ENCODE measurements around the gene SRSF4. TPM values are rescaled to one million over a fixed set of nuclear protein-coding genes. Genes with fewer than 3 reads are reported as not detected.
A peak's percentile ranks its signal among the peaks of the same experiment; 100 is the strongest.

Gene SRSF4
- total RNA-seq, 1 donor from 2014 or later, result 85.3 TPM

GRCh38 chr1:29128739-29129138, 53.0 kb downstream of the SRSF4 start:
- no peaks in the 10 kb centered on the region for H3K36me3 Mint-ChIP-seq
- H3K4me1 Mint-ChIP-seq (ENCODE audit: unreplicated experiment), result peaks cover 14% of the 10 kb centered on the region

GRCh38 chr1:29126198-29126597, 55.5 kb downstream of the SRSF4 start:
- TF ChIP-seq CTCF (conservative IDR thresholded peaks at IDR 0.05), result no peak
- Mint-ChIP-seq H3K4me3 (peak overlapping the region; percentile 88), H3K27me3 (peaks cover 12% of the 10 kb centered on the region), H3K27ac (peak overlapping the region; percentile 92), H3K9me3 (no peaks in the 10 kb centered on the region), H3K36me3 (no peaks in the 10 kb centered on the region), H3K4me1 (ENCODE audit: unreplicated experiment) (peaks cover 14% of the 10 kb centered on the region)
- DNase-seq (ENCODE audit: extremely low spot score, unreplicated experiment), result no peak

More at GRCh38 chr1:29128739-29129138, 53.0 kb downstream of the SRSF4 start:
- no peak for TF ChIP-seq CTCF (conservative IDR thresholded peaks at IDR 0.05)
- Mint-ChIP-seq H3K4me3 (no peak overlapping the region), H3K9me3 (no peaks in the 10 kb centered on the region), H3K27me3 (peaks cover 9% of the 10 kb centered on the region), H3K27ac (no peak overlapping the region)
- no peak for DNase-seq (ENCODE audit: extremely low spot score, unreplicated experiment)

GRCh38 chr1:29125788-29126187, 55.9 kb downstream of the SRSF4 start:
- Mint-ChIP-seq H3K9me3 (no peaks in the 10 kb centered on the region), H3K36me3 (no peaks in the 10 kb centered on the region), H3K4me3 (peak overlapping the region; percentile 88), H3K4me1 (ENCODE audit: unreplicated experiment) (peaks cover 14% of the 10 kb centered on the region), H3K27me3 (peaks cover 14% of the 10 kb centered on the region), H3K27ac (peak overlapping the region; percentile 92)
- TF ChIP-seq CTCF (conservative IDR thresholded peaks at IDR 0.05), result no peak
- no peak for DNase-seq (ENCODE audit: extremely low spot score, unreplicated experiment)

- peak overlapping the region; percentile 88 for H3K4me3 Mint-ChIP-seq
- no peaks in the 10 kb centered on the region for H3K36me3 Mint-ChIP-seq
- H3K9me3 Mint-ChIP-seq, result no peaks in the 10 kb centered on the region
- peak overlapping the region; percentile 92 for H3K27ac Mint-ChIP-seq
- no peak for TF ChIP-seq CTCF (conservative IDR thresholded peaks at IDR 0.05)
- no peak for DNase-seq (ENCODE audit: extremely low spot score, unreplicated experiment)
- peaks cover 10% of the 10 kb centered on the region for H3K4me1 Mint-ChIP-seq (ENCODE audit: unreplicated experiment)
- H3K27me3 Mint-ChIP-seq, result peaks cover 19% of the 10 kb centered on the region
Measured at GRCh38 chr1:29125237-29125641, 56.5 kb downstream of the SRSF4 start.

- H3K4me1 Mint-ChIP-seq (ENCODE audit: unreplicated experiment), result peaks cover 9% of the 10 kb centered on the region
- H3K27ac Mint-ChIP-seq, result peak overlapping the region; percentile 92
- TF ChIP-seq CTCF (conservative IDR thresholded peaks at IDR 0.05), result peak; percentile 80
- peaks cover 25% of the 10 kb centered on the region for H3K27me3 Mint-ChIP-seq
- peak overlapping the region; percentile 88 for H3K4me3 Mint-ChIP-seq
- H3K36me3 Mint-ChIP-seq, result no peaks in the 10 kb centered on the region
- H3K9me3 Mint-ChIP-seq, result no peaks in the 10 kb centered on the region
- DNase-seq (ENCODE audit: extremely low spot score, unreplicated experiment), result peak; percentile 89
Measured at GRCh38 chr1:29124366-29125236, 57.1 kb downstream of the SRSF4 start.
